Breast epithelium (tissue), 3 donors: ENCODE measurements around the gene IGF2BP2.

Source experiments
- CTCF ChIP-seq, 3 donors: fragments of 450-650 bp; IDR thresholded peaks; one replicate each; pipeline ENCODE4 v1.5.1; 2016 to 2017; ENCODE audit warnings: antibody characterized with exemption in 3 of 3, mild to moderate bottlenecking in 3 of 3, moderate library complexity in 3 of 3
- POLR2A ChIP-seq: fragments of 450-650 bp; IDR thresholded peaks from one replicate; pipeline ENCODE4 v1.6.1; 2016; ENCODE audit warnings: antibody characterized with exemption, mild to moderate bottlenecking, moderate library complexity
- POLR2AphosphoS5 ChIP-seq, 3 donors: sonication (generic); formaldehyde crosslinking; IDR thresholded peaks; one replicate each; pipeline ENCODE4 v1.6.1; 2017; ENCODE audit warnings: antibody characterized with exemption in 3 of 3

- TF ChIP-seq CTCF (IDR thresholded peaks at IDR 0.05) (no peak), POLR2AphosphoS5 (IDR thresholded peaks at IDR 0.05) (no peak), POLR2A (no peak)
Observed at GRCh38 chr3:185739264-185739701, 85.6 kb downstream of the IGF2BP2 start.
